Measurements from ENCODE around the gene DDX49. TPM values are rescaled to one million over a fixed set of nuclear protein-coding genes. Genes with fewer than 3 reads are reported as not detected.

The DDX49 gene, protein sequence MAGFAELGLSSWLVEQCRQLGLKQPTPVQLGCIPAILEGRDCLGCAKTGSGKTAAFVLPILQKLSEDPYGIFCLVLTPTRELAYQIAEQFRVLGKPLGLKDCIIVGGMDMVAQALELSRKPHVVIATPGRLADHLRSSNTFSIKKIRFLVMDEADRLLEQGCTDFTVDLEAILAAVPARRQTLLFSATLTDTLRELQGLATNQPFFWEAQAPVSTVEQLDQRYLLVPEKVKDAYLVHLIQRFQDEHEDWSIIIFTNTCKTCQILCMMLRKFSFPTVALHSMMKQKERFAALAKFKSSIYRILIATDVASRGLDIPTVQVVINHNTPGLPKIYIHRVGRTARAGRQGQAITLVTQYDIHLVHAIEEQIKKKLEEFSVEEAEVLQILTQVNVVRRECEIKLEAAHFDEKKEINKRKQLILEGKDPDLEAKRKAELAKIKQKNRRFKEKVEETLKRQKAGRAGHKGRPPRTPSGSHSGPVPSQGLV
- 40.4 TPM for polyA plus RNA-seq (2012; ENCODE audit: low read depth, missing spikeins)

- TF ChIP-seq POLR2AphosphoS5 (IDR thresholded peaks at IDR 0.05; ENCODE audit: low read depth, low read length) (peak; percentile 91), SPI1 (IDR thresholded peaks at IDR 0.05; ENCODE audit: low read depth, low read length) (no peak), POLR2A (IDR thresholded peaks at IDR 0.05; ENCODE audit: low read depth, low read length) (peak; percentile 94), TAF1 (IDR thresholded peaks at IDR 0.05; ENCODE audit: low read depth, low read length) (peak; percentile 94), POU2F2 (IDR thresholded peaks at IDR 0.05; ENCODE audit: low read depth, low read length) (peak; percentile 90), PAX5 (IDR thresholded peaks at IDR 0.05; ENCODE audit: insufficient read depth, low read length, severe bottlenecking) (no peak)
- FAIRE-seq (peak; percentile 99), DNase-seq (ENCODE audit: insufficient read length, low spot score) (peak; percentile 98)
Measured at GRCh38 chr19:18919086-18919899, at the start of gene DDX49, which contains the start of gene COPE. Gene DDX49, plus strand, starts transcription at chr19:18919715. Its CDS starts 27 bp downstream, at chr19:18919742. Gene COPE, minus strand, starts transcription at chr19:18919387. Its CDS starts 39 bp downstream, at chr19:18919348.

GRCh38 chr19:18869781-18870530 lies 49.6 kb upstream of the DDX49 start:
- DNase-seq (ENCODE audit: insufficient read length, low spot score) (no peak), FAIRE-seq (no peak)
- TF ChIP-seq PAX5 (IDR thresholded peaks at IDR 0.05; ENCODE audit: insufficient read depth, low read length, severe bottlenecking) (no peak), POLR2AphosphoS5 (IDR thresholded peaks at IDR 0.05; ENCODE audit: low read depth, low read length) (no peak), POU2F2 (IDR thresholded peaks at IDR 0.05; ENCODE audit: low read depth, low read length) (no peak), SPI1 (IDR thresholded peaks at IDR 0.05; ENCODE audit: low read depth, low read length) (no peak), TAF1 (IDR thresholded peaks at IDR 0.05; ENCODE audit: low read depth, low read length) (no peak), POLR2A (IDR thresholded peaks at IDR 0.05; ENCODE audit: low read depth, low read length) (no peak)

DNA sequence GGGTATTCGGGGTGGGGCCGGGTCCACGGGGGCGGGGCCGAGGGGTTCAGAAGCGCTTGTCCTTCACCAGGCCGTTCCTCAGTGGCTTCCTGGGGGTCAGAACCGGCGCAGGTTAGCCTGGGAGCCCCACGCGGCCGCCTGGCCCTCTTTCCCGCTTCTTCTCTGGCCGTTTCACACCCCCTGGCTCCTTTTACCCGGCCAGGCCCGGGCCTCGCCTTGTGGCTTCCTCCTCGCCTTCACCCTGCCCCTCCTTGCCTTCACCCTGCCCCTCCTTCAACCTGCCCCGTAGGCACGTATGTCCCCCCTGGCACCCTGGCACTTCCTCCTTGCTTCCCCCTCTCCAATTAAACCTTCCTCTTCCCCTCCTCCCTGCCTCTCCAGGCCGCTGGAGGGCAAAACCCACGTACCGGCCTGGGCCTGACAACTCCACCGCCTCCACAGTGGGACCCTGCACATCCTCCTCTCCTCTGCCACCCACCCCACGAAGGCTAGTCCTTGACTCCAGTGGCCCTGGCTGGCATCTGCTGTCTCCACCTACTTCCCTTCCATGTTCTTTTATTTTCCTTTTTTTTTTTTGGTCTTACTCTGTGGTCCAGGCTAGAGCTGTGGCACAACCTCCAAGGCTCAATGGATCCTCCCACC lies 48.9 kb upstream of the DDX49 start:
- no peak for TF ChIP-seq TAF1 (IDR thresholded peaks at IDR 0.05; ENCODE audit: low read depth, low read length)
- TF ChIP-seq POU2F2 (IDR thresholded peaks at IDR 0.05; ENCODE audit: low read depth, low read length), result no peak
- no peak for TF ChIP-seq POLR2A (IDR thresholded peaks at IDR 0.05; ENCODE audit: low read depth, low read length)
- TF ChIP-seq SPI1 (IDR thresholded peaks at IDR 0.05; ENCODE audit: low read depth, low read length), result no peak
- TF ChIP-seq PAX5 (IDR thresholded peaks at IDR 0.05; ENCODE audit: insufficient read depth, low read length, severe bottlenecking), result no peak
- TF ChIP-seq POLR2AphosphoS5 (IDR thresholded peaks at IDR 0.05; ENCODE audit: low read depth, low read length), result no peak
- no peak for DNase-seq (ENCODE audit: insufficient read length, low spot score)
- no peak for FAIRE-seq

GRCh38 chr19:18871543-18871942 lies 48.0 kb upstream of the DDX49 start:
- no peak for TF ChIP-seq SPI1 (IDR thresholded peaks at IDR 0.05; ENCODE audit: low read depth, low read length)
- TF ChIP-seq POU2F2 (IDR thresholded peaks at IDR 0.05; ENCODE audit: low read depth, low read length), result no peak
- TF ChIP-seq PAX5 (IDR thresholded peaks at IDR 0.05; ENCODE audit: insufficient read depth, low read length, severe bottlenecking), result no peak
- TF ChIP-seq POLR2AphosphoS5 (IDR thresholded peaks at IDR 0.05; ENCODE audit: low read depth, low read length), result no peak
- TF ChIP-seq TAF1 (IDR thresholded peaks at IDR 0.05; ENCODE audit: low read depth, low read length), result no peak
- TF ChIP-seq POLR2A (IDR thresholded peaks at IDR 0.05; ENCODE audit: low read depth, low read length), result no peak
- no peak for FAIRE-seq
- DNase-seq (ENCODE audit: insufficient read length, low spot score), result no peak

DNA sequence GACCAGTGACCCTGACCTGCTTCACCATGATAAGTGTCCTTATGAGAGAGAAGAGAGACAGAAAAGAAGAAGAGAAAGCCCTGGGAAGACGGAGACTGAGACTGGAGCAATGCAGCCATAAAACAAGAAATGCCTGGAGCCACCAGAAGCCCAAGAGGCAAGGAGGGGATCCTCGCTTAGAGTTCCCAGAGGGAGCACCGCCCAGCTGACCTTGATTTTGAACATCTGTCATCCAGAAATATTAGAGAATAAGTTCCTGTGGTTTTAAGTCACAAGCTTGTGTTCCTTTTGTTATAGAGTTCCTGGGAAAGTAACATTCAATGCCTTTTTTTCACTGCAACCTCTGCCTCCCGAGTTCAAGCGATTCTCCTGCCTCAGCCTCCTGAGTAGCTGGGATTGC lies 43.8 kb upstream of the DDX49 start:
- DNase-seq (ENCODE audit: insufficient read length, low spot score) (no peak), FAIRE-seq (no peak)
- TF ChIP-seq POU2F2 (IDR thresholded peaks at IDR 0.05; ENCODE audit: low read depth, low read length) (no peak), SPI1 (IDR thresholded peaks at IDR 0.05; ENCODE audit: low read depth, low read length) (no peak), PAX5 (IDR thresholded peaks at IDR 0.05; ENCODE audit: insufficient read depth, low read length, severe bottlenecking) (no peak), POLR2A (IDR thresholded peaks at IDR 0.05; ENCODE audit: low read depth, low read length) (no peak), POLR2AphosphoS5 (IDR thresholded peaks at IDR 0.05; ENCODE audit: low read depth, low read length) (no peak), TAF1 (IDR thresholded peaks at IDR 0.05; ENCODE audit: low read depth, low read length) (no peak)

- DNase-seq (ENCODE audit: insufficient read length, low spot score), result no peak
- FAIRE-seq, result no peak
- TF ChIP-seq POLR2AphosphoS5 (IDR thresholded peaks at IDR 0.05; ENCODE audit: low read depth, low read length) (no peak), POU2F2 (IDR thresholded peaks at IDR 0.05; ENCODE audit: low read depth, low read length) (no peak), SPI1 (IDR thresholded peaks at IDR 0.05; ENCODE audit: low read depth, low read length) (no peak), TAF1 (IDR thresholded peaks at IDR 0.05; ENCODE audit: low read depth, low read length) (no peak), PAX5 (IDR thresholded peaks at IDR 0.05; ENCODE audit: insufficient read depth, low read length, severe bottlenecking) (no peak)
Measured at GRCh38 chr19:18876865-18877264, 42.6 kb upstream of the DDX49 start.

- no peak for FAIRE-seq
- DNase-seq (ENCODE audit: insufficient read length, low spot score), result no peak
- no peak for TF ChIP-seq POLR2A (IDR thresholded peaks at IDR 0.05; ENCODE audit: low read depth, low read length)
- TF ChIP-seq POU2F2 (IDR thresholded peaks at IDR 0.05; ENCODE audit: low read depth, low read length), result no peak
Measured at GRCh38 chr19:18878058-18878797, 41.3 kb upstream of the DDX49 start.
